Pancreas (tissue), 10 donors: Measurements from ENCODE around the gene ROPN1L. TPM values are rescaled to one million over a fixed set of nuclear protein-coding genes. Genes with fewer than 3 reads are reported as not detected.

Source experiments
- ATAC-seq, 4 donors: fragments of 200-7000 bp; cut with Tn5 transposase; one replicate each; pipeline versions ENCODE4 v1.8.0 to v1.9.1; 2020; ENCODE audit warnings: mild to moderate bottlenecking in 4 of 4, moderate library complexity in 4 of 4
- DNase-seq, 6 donors: peaks; one replicate each; pipeline ENCODE4 v3.0.0-alpha.2; 2020
- FAIRE-seq: peaks from 2 replicates; lab custom pipeline; 2012; peaks lifted over from hg19 to GRCh38; lab: Jason Lieb, UNC
- H3K27ac ChIP-seq, 4 donors: fragments of 200-600 bp; sonication (generic); 1 replicate in 3 of 4; 2 replicates in 1 of 4; pipeline versions ENCODE4 v1.5.0 to v1.8.0; 2020
- H3K27me3 ChIP-seq, 4 donors: fragments of 200-600 bp; one replicate each; pipeline ENCODE4 v1.8.0; 2021
- H3K36me3 ChIP-seq, 3 donors: fragments of 200-600 bp; sonication (generic) in 1 of 3; one replicate each; pipeline versions ENCODE4 v1.5.0 to v1.8.0; 2020 to 2021
- H3K4me1 ChIP-seq, 3 donors: fragments of 200-600 bp; one replicate each; pipeline ENCODE4 v1.8.0; 2021
- H3K4me3 ChIP-seq, 4 donors: fragments of 200-600 bp; sonication (generic) in 2 of 4; one replicate each; pipeline versions ENCODE4 v1.5.0 to v1.8.0; 2020 to 2021
- H3K9me3 ChIP-seq, 4 donors: fragments of 200-600 bp; one replicate each; pipeline ENCODE4 v1.8.0; 2021
- WGBS, 2 donors: extraction: QIAGEN DNeasy Blood & Tissue Kit; methylation state at CpG; one replicate each; pipeline ENCODE4 v1.1.7; 2013; 5-methylcytosine and 5-hydroxymethylcytosine counted together
- intact Hi-C, 3 donors: fragments of 100-400 bp; cut with DNase I; formaldehyde crosslinking; loops; one replicate each; pipeline versions ENCODE4 v1.11.1 to v1.14.2; 2022
- polyA plus RNA-seq, 2 donors: library from polyadenylated mRNA; stranded (reverse); fragments of 200-250 nt; gene quantifications; one replicate each; pipeline ENCODE4 v1.2.3, GENCODE V29; 2013
- total RNA-seq, 6 donors: library from RNA; stranded (reverse); fragmentation: NEBNext Ultra II Directional in 4 of 6; extraction: Animal tissue kit (Norgen Biotek cat#: 25700) in 4 of 6; gene quantifications; one replicate each; pipeline versions ENCODE4 v1.2.1 to v1.2.4, GENCODE V29; 2021 to 2023
- TF ChIP-seq, protein P1 (sequence below), 4 donors: fragments of 200-600 bp; sonication (generic) in 3 of 4; IDR thresholded peaks; one replicate each; pipeline versions ENCODE4 v1.5.0 to v1.8.0; 2021; ENCODE audit warnings: antibody characterized with exemption in 4 of 4
- donor health status: healthy with polysubstance abuse.
- donor health status: DM: no; HTN: no; CAD: no; lungs with moderate emphysema.
- donor health status: DM: no; HTN: no; CAD: no.
- donor health status: control.
- donor health status: control.
- donor health status: Bipolar disorder and iron deficiency.
- donor health status: DM: yes; HTN: yes; CAD: no.
- donor health status: DM: no; HTN: no; CAD: no.
- donor health status: DM: no; HTN: no; CAD: no.
- donor health status: DM: yes; HTN: yes; CAD: no.

Gene ROPN1L
- total and polyA plus RNA-seq, 8 donors, result 0.18 to 1.9 (median 0.60) TPM

DNA sequence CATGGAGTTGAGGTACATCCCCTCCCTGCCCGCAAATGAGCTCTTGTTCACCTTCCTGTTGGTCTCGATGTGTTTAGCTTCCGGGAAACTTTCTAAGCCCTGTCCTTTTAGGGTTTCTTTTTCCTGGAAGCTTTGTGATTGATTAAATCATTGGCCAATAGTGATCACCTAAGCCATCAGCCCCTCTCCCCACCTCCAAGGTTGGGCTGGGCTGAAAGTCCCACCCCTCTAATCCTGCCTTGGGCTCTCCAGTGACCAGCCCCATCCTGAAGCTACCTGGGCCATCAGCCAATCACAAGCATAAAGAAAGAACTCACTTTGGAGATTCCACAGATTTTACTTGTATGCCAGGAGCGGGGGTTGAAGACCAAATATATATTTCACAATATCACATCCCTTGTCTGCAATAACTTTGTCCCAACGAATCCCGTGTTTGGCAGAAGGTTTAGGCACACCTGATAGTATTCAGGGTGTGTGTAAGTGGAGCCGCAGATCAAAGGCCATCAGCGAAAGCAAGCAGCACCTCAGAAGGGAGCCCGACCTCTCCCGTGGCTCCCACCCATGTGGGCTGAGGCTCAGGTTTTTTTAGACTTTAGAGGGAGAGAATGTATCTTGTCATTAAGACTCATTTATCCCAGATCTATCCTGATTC is 20.4 kb downstream of the ROPN1L start:
- H3K9me3 ChIP-seq, result no peaks in the 10 kb centered on the region
- no peak overlapping the region for H3K4me3 ChIP-seq
- no peak for FAIRE-seq
- ATAC-seq, result no peak
- DNase-seq, result no peak
- intact Hi-C loops, result loop anchor here in 1 of 3 donors (5.0 kb wide), 1 partner anchor 330 kb away; no protein-coding TSS in a partner anchor
- H3K4me1 ChIP-seq, result no peaks in the 10 kb centered on the region
- no peak overlapping the region for H3K27ac ChIP-seq
- 75 to 76% methylated on average over 10 of the region's 10 CpGs for WGBS, 2 donors
- H3K36me3 ChIP-seq, result no peaks in the 10 kb centered on the region
- TF ChIP-seq, protein P1, sequence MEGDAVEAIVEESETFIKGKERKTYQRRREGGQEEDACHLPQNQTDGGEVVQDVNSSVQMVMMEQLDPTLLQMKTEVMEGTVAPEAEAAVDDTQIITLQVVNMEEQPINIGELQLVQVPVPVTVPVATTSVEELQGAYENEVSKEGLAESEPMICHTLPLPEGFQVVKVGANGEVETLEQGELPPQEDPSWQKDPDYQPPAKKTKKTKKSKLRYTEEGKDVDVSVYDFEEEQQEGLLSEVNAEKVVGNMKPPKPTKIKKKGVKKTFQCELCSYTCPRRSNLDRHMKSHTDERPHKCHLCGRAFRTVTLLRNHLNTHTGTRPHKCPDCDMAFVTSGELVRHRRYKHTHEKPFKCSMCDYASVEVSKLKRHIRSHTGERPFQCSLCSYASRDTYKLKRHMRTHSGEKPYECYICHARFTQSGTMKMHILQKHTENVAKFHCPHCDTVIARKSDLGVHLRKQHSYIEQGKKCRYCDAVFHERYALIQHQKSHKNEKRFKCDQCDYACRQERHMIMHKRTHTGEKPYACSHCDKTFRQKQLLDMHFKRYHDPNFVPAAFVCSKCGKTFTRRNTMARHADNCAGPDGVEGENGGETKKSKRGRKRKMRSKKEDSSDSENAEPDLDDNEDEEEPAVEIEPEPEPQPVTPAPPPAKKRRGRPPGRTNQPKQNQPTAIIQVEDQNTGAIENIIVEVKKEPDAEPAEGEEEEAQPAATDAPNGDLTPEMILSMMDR (IDR thresholded peaks at IDR 0.05), result no peak
- H3K27me3 ChIP-seq, result no peaks in the 10 kb centered on the region

- Histone ChIP-seq H3K36me3 (no peaks in the 10 kb centered on the region), H3K4me1 (no peaks in the 10 kb centered on the region), H3K4me3 (no peak overlapping the region), H3K27ac (no peak overlapping the region), H3K27me3 (no peaks in the 10 kb centered on the region), H3K9me3 (no peaks in the 10 kb centered on the region)
- intact Hi-C loops, result loop anchor here in 1 of 3 donors (5.0 kb wide), 1 partner anchor 329 kb away; no protein-coding TSS in a partner anchor
- FAIRE-seq (no peak), ATAC-seq (no peak), DNase-seq (no peak)
- 86 to 91% methylated on average over 6 of the region's 6 CpGs for WGBS, 2 donors
- TF ChIP-seq, protein P1 (IDR thresholded peaks at IDR 0.05), result no peak
These were observed 21.9 kb downstream of the ROPN1L start for GRCh38 chr5:10463566-10463965.

- no peak overlapping the region for H3K4me3 ChIP-seq
- WGBS, 2 donors, result 79 to 87% methylated on average over 11 of the region's 11 CpGs
- FAIRE-seq, result no peak
- no peaks in the 10 kb centered on the region for H3K4me1 ChIP-seq
- ATAC-seq, result no peak
- DNase-seq, result no peak
- TF ChIP-seq, protein P1 (IDR thresholded peaks at IDR 0.05), result no peak
- H3K27ac ChIP-seq, result no peak overlapping the region
- intact Hi-C loops, result loop anchor here in 1 of 3 donors (5.0 kb wide), 1 partner anchor 328 kb away; no protein-coding TSS in a partner anchor
- H3K27me3 ChIP-seq, result no peaks in the 10 kb centered on the region
- H3K36me3 ChIP-seq, result no peaks in the 10 kb centered on the region
- no peaks in the 10 kb centered on the region for H3K9me3 ChIP-seq
These were observed 22.5 kb downstream of the ROPN1L start for GRCh38 chr5:10464173-10464572.

GRCh38 chr5:10465726-10466125 is 24.0 kb downstream of the ROPN1L start:
- no peaks in the 10 kb centered on the region for H3K4me1 ChIP-seq
- 89 to 90% methylated on average over 10 of the region's 10 CpGs for whole genome bisulfite sequencing, 2 donors
- H3K27ac ChIP-seq, result no peak overlapping the region
- no peaks in the 10 kb centered on the region for H3K9me3 ChIP-seq
- no peak overlapping the region for H3K4me3 ChIP-seq
- TF ChIP-seq, protein P1 (IDR thresholded peaks at IDR 0.05), result no peak
- no peak for ATAC-seq
- no peaks in the 10 kb centered on the region for H3K36me3 ChIP-seq
- H3K27me3 ChIP-seq, result no peaks in the 10 kb centered on the region
- intact Hi-C loops, result no loop called here
- no peak for DNase-seq
- FAIRE-seq, result no peak

DNA sequence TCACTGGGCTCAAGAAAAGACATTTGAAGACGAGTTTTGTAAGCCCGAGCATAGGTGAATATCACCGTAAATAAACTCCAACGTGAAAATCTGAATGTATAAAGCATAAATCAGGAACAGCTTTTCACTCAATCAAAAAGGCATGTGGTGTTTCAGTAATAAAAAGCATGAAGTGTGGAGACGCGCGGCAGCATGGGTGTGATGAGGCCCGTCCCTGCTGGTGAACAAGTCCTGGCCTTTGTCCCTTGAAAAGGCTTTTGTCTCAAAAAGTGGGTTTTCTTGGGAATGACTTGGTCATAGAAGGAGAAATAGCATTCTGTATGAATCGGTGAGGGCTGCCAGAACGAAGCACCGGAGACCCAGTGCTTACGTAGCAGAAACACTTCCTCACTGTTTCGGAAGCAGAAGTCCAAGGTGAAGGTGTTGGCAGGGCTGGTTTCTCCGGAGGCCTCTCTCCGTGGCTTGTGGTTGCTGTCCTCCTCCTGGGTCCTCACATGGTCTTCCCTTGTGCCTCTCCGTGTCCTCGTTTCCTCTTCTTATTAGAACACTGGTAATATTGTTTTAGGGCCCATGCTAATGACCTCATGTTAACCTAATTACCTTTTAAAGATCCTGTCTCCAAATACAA is 24.9 kb downstream of the ROPN1L start:
- Histone ChIP-seq H3K4me3 (no peak overlapping the region), H3K4me1 (no peaks in the 10 kb centered on the region), H3K27ac (no peak overlapping the region), H3K36me3 (no peaks in the 10 kb centered on the region), H3K27me3 (no peaks in the 10 kb centered on the region), H3K9me3 (no peaks in the 10 kb centered on the region)
- WGBS, 2 donors, result 88 to 93% methylated on average over 17 of the region's 17 CpGs
- TF ChIP-seq, protein P1 (IDR thresholded peaks at IDR 0.05), result no peak
- intact Hi-C loops, result no loop called here
- DNase-seq (no peak), ATAC-seq (no peak), FAIRE-seq (no peak)
